Mesenchymal stem cell (in vitro differentiated cells and primary cell): ENCODE measurements around the gene DYNC1I1.

ENCODE experiments used
- DNase-seq: peaks from one replicate; pipeline ENCODE4 v3.0.0-alpha.2; 2013
- H2AFZ ChIP-seq: one replicate; pipeline ENCODE4 v1.6.1; 2013; ENCODE audit warnings: low read depth, mild to moderate bottlenecking, control low read depth, inconsistent platforms, low read length, moderate library complexity
- H2AK5ac ChIP-seq: 2 replicates; pipeline ENCODE4 v1.6.1; 2013; ENCODE audit warnings: low read length, moderate library complexity, mild to moderate bottlenecking, inconsistent platforms; ENCODE audit not compliant: severe bottlenecking
- H2BK120ac ChIP-seq: one replicate; pipeline ENCODE4 v1.6.1; 2013; ENCODE audit warnings: low read depth, mild to moderate bottlenecking, inconsistent platforms, low read length, moderate library complexity
- H2BK12ac ChIP-seq, 2 experiments: one replicate each; pipeline ENCODE4 v1.6.1; 2013; ENCODE audit warnings: inconsistent platforms in 2 of 2, low read length in 2 of 2, mild to moderate bottlenecking in 2 of 2, moderate library complexity in 2 of 2, control low read depth in 1 of 2
- H2BK15ac ChIP-seq: one replicate; pipeline ENCODE4 v1.6.1; 2013; ENCODE audit warnings: mild to moderate bottlenecking, low read depth, inconsistent platforms; ENCODE audit not compliant: poor library complexity, severe bottlenecking
- H2BK5ac ChIP-seq: 2 replicates; pipeline ENCODE4 v1.6.1; 2013; ENCODE audit warnings: low read depth, mild to moderate bottlenecking, low read length, control low read depth, inconsistent platforms; ENCODE audit not compliant: poor library complexity, severe bottlenecking
- H3K14ac ChIP-seq, 2 experiments: one replicate each; pipeline ENCODE4 v1.6.1; 2013; ENCODE audit warnings: inconsistent platforms in 2 of 2, low read length in 2 of 2, control low read depth in 1 of 2, mild to moderate bottlenecking in 1 of 2, moderate library complexity in 1 of 2
- H3K18ac ChIP-seq, 2 experiments: one replicate each; pipeline ENCODE4 v1.6.1; 2013; ENCODE audit warnings: inconsistent platforms in 2 of 2, low read length in 2 of 2, control low read depth in 1 of 2, low read depth in 1 of 2, mild to moderate bottlenecking in 1 of 2
- H3K23ac ChIP-seq, 2 experiments: one replicate each; pipeline ENCODE4 v1.6.1; 2013; ENCODE audit warnings: inconsistent platforms in 2 of 2, low read length in 2 of 2, mild to moderate bottlenecking in 2 of 2, moderate library complexity in 2 of 2, control low read depth in 1 of 2
- H3K27ac ChIP-seq: 2 replicates; pipeline ENCODE4 v1.5.1; 2013; ENCODE audit warnings: mild to moderate bottlenecking, moderate library complexity, low read length, control low read depth, inconsistent platforms; ENCODE audit not compliant: poor library complexity, severe bottlenecking
- H3K27me3 ChIP-seq, 2 experiments: 2 replicates each; pipeline versions ENCODE4 v1.6.1 to v1.7.0; 2013; ENCODE audit warnings: low read length in 2 of 2, mild to moderate bottlenecking in 2 of 2, moderate library complexity in 2 of 2, control low read depth in 1 of 2, inconsistent platforms in 1 of 2; ENCODE audit not compliant: control insufficient read depth in 1 of 2, insufficient read depth in 1 of 2
- H3K36me3 ChIP-seq, 2 experiments: 2 replicates each; pipeline versions ENCODE4 v1.6.1 to v1.7.0; 2013; ENCODE audit warnings: low read length in 2 of 2, control low read depth in 1 of 2, inconsistent platforms in 1 of 2, low read depth in 1 of 2, mild to moderate bottlenecking in 1 of 2; ENCODE audit not compliant: insufficient read depth in 2 of 2, control insufficient read depth in 1 of 2
- H3K4ac ChIP-seq, 2 experiments: one replicate each; pipeline ENCODE4 v1.6.1; 2013; ENCODE audit warnings: inconsistent platforms in 2 of 2, low read length in 2 of 2, mild to moderate bottlenecking in 2 of 2, moderate library complexity in 2 of 2, control low read depth in 1 of 2, low read depth in 1 of 2
- H3K4me1 ChIP-seq: 2 replicates; pipeline ENCODE4 v1.6.1; 2013; ENCODE audit warnings: low read depth, low read length, control low read depth; ENCODE audit not compliant: control insufficient read depth, insufficient read depth
- H3K4me2 ChIP-seq: 2 replicates; pipeline ENCODE4 v1.6.1; 2013; ENCODE audit warnings: low read length, mild to moderate bottlenecking, inconsistent platforms; ENCODE audit not compliant: poor library complexity, severe bottlenecking
- H3K4me3 ChIP-seq, 2 experiments: 2 replicates each; pipeline versions ENCODE4 v1.5.1 to v1.7.0; 2013; ENCODE audit warnings: low read length in 2 of 2, mild to moderate bottlenecking in 2 of 2, control low read depth in 1 of 2, low read depth in 1 of 2; ENCODE audit not compliant: insufficient read depth in 1 of 2
- H3K79me1 ChIP-seq: replicated peaks from 2 replicates; pipeline ENCODE4 v1.6.1; 2013; ENCODE audit warnings: mild to moderate bottlenecking, control low read depth, low read length, inconsistent platforms; ENCODE audit not compliant: poor library complexity, severe bottlenecking
- H3K9ac ChIP-seq: 2 replicates; pipeline ENCODE4 v1.7.0; 2013; ENCODE audit warnings: mild to moderate bottlenecking, low read length, moderate library complexity
- H3K9me3 ChIP-seq: 2 replicates; pipeline ENCODE4 v1.7.0; 2013; ENCODE audit warnings: mild to moderate bottlenecking, low read length; ENCODE audit not compliant: control insufficient read depth
- H4K8ac ChIP-seq: one replicate; pipeline ENCODE4 v1.6.1; 2013; ENCODE audit warnings: inconsistent platforms, mild to moderate bottlenecking, low read length, moderate library complexity
- H4K91ac ChIP-seq: one replicate; pipeline ENCODE4 v1.6.1; 2013; ENCODE audit warnings: mild to moderate bottlenecking, low read length, inconsistent platforms
- WGBS: methylation state at CpG from one replicate; pipeline ENCODE4 v1.1.7; 2013; ENCODE audit warnings: mixed read lengths; 5-methylcytosine and 5-hydroxymethylcytosine counted together

The DYNC1I1 gene

DNA sequence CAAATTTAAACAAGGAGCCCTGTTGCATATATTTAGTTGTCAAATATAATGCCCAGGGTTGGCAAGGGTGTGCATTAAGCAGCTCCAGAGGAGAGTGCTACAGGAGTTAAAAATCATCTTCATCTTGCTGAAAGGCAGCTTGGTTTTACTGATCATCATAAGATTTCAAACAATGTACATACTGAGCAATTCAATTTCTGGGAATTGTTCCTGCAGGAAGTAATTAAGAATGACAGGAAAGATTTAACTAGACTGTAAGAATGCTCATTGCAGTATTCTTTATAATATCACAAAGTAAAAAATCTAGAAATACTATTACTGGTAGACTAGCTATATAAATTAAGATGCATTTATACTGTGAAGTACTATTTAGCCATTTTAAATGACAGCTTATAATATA lies 153.6 kb downstream of the DYNC1I1 start:
- Histone ChIP-seq H3K23ac (no peak overlapping the region), H2BK15ac (no peak overlapping the region), H3K36me3 (no peaks in the 10 kb centered on the region), H3K4me2 (no peak overlapping the region), H2AK5ac (no peak overlapping the region), H4K8ac (no peak overlapping the region), H3K79me1 (no peaks in the 10 kb centered on the region), H3K14ac (no peak overlapping the region), H4K91ac (no peak overlapping the region), H3K4ac (no peak overlapping the region), H3K4me1 (no peaks in the 10 kb centered on the region), H3K27ac (no peak overlapping the region), H3K18ac (no peak overlapping the region), H3K4me3 (no peak overlapping the region), H3K27me3 (peaks cover 0 to 4% of the 10 kb centered on the region in 2 experiments), H2BK12ac (no peak overlapping the region), H3K9ac (no peak overlapping the region), H2BK120ac (no peak overlapping the region), H2BK5ac (no peak overlapping the region), H2AFZ (no peak overlapping the region), H3K9me3 (no peaks in the 10 kb centered on the region)
- no peak for DNase-seq

GRCh38 chr7:95927756-95928155 lies 155.4 kb downstream of the DYNC1I1 start:
- Histone ChIP-seq H3K4me2 (no peak overlapping the region), H2BK120ac (no peak overlapping the region), H3K27me3 (peaks cover 0 to 4% of the 10 kb centered on the region in 2 experiments), H3K4ac (no peak overlapping the region), H4K8ac (no peak overlapping the region), H3K18ac (no peak overlapping the region), H3K14ac (peak overlapping the region in 1 of 2 experiments; percentile 55), H3K4me1 (no peaks in the 10 kb centered on the region), H3K23ac (no peak overlapping the region), H3K9ac (no peak overlapping the region), H3K27ac (no peak overlapping the region), H4K91ac (no peak overlapping the region), H2BK12ac (no peak overlapping the region), H3K4me3 (no peak overlapping the region), H3K9me3 (no peaks in the 10 kb centered on the region), H2AFZ (no peak overlapping the region), H3K79me1 (no peaks in the 10 kb centered on the region), H3K36me3 (no peaks in the 10 kb centered on the region), H2BK5ac (no peak overlapping the region), H2BK15ac (no peak overlapping the region), H2AK5ac (no peak overlapping the region)
- no peak for DNase-seq
- WGBS: 96% methylated on average over 5 of the region's 5 CpGs

DNA sequence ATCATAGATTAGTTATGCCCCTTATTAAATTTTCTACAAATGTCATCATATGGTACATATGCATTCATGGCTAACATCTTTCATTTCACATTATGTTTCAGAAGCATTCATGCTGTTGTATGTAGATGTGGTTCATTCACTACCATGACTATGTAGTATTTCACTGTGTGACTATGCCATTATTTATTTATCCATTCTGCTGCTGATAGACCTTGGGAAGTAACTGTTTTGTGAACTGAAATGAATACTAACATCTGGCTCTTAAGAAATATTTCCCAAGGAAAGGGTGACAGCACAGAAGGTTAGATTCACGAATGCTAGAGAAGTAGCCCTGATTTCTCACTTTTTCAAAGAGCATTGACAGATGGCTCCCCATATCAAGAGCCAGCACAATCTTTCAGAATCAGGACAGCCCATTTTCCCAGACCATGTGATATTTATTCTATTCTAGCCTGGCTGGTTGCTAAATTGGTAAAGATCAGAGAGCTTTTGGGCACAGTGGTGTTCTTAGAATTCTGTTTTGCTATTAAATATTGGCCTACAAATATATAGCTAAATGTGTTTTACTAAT lies 157.4 kb downstream of the DYNC1I1 start:
- H3K9ac ChIP-seq: no peak overlapping the region
- no peaks in the 10 kb centered on the region for H3K79me1 ChIP-seq
- no peak overlapping the region for H3K4me2 ChIP-seq
- no peak overlapping the region for H3K14ac ChIP-seq
- 29% methylated on average over 1 of the region's 1 CpG for WGBS
- H2BK5ac ChIP-seq: no peak overlapping the region
- H4K91ac ChIP-seq: no peak overlapping the region
- no peak overlapping the region for H3K18ac ChIP-seq
- H2BK12ac ChIP-seq: no peak overlapping the region
- H2BK15ac ChIP-seq: no peak overlapping the region
- no peak overlapping the region for H3K4me3 ChIP-seq
- H2AFZ ChIP-seq: no peak overlapping the region
- no peak overlapping the region for H3K27ac ChIP-seq
- H2AK5ac ChIP-seq: no peak overlapping the region
- H3K4ac ChIP-seq: no peak overlapping the region
- no peaks in the 10 kb centered on the region for H3K36me3 ChIP-seq
- no peak overlapping the region for H2BK120ac ChIP-seq
- peaks cover 0 to 1% of the 10 kb centered on the region in 2 experiments for H3K27me3 ChIP-seq
- H3K9me3 ChIP-seq: no peaks in the 10 kb centered on the region
- H4K8ac ChIP-seq: no peak overlapping the region
- H3K4me1 ChIP-seq: no peaks in the 10 kb centered on the region
- no peak for DNase-seq
- no peak overlapping the region for H3K23ac ChIP-seq

GRCh38 chr7:95931460-95932232 lies 159.3 kb downstream of the DYNC1I1 start:
- H3K36me3 ChIP-seq: no peaks in the 10 kb centered on the region
- H2BK15ac ChIP-seq: no peak overlapping the region
- no peak overlapping the region for H2AK5ac ChIP-seq
- no peak overlapping the region for H3K9ac ChIP-seq
- no peak overlapping the region for H3K4me2 ChIP-seq
- H3K23ac ChIP-seq: no peak overlapping the region
- no peak overlapping the region for H3K27ac ChIP-seq
- no peak overlapping the region for H3K18ac ChIP-seq
- H2BK12ac ChIP-seq: no peak overlapping the region
- no peaks in the 10 kb centered on the region for H3K79me1 ChIP-seq
- H3K27me3 ChIP-seq: no peaks in the 10 kb centered on the region
- no peak overlapping the region for H2BK120ac ChIP-seq
- no peaks in the 10 kb centered on the region for H3K4me1 ChIP-seq
- H2BK5ac ChIP-seq: no peak overlapping the region
- no peak overlapping the region for H3K14ac ChIP-seq
- H3K9me3 ChIP-seq: no peaks in the 10 kb centered on the region
- DNase-seq: no peak
- no peak overlapping the region for H4K8ac ChIP-seq
- no peak overlapping the region for H3K4me3 ChIP-seq
- H3K4ac ChIP-seq: no peak overlapping the region
- H2AFZ ChIP-seq: no peak overlapping the region
- H4K91ac ChIP-seq: no peak overlapping the region
- 50% methylated on average over 2 of the region's 6 CpGs for WGBS
